Ovary (tissue), 9 donors: ENCODE results near the gene TM4SF1. TPM values are rescaled to one million over a fixed set of nuclear protein-coding genes. Genes with fewer than 3 reads are reported as not detected.
A peak's percentile ranks its signal among the peaks of the same experiment; 100 is the strongest.

Source experiments
- DNase-seq, 5 donors: peaks; one replicate each; pipeline ENCODE4 v3.0.0-alpha.2; 2019 to 2020
- H3K27ac ChIP-seq, 2 donors: fragments of 200-600 bp; one replicate each; pipeline versions ENCODE4 v1.5.1 to v1.8.0; 2019 to 2022
- H3K27me3 ChIP-seq: fragments of 200-600 bp; one replicate; pipeline ENCODE4 v1.8.0; 2022
- H3K36me3 ChIP-seq: fragments of 200-600 bp; sonication (generic); one replicate; pipeline ENCODE4 v1.5.1; 2019
- H3K4me1 ChIP-seq: one replicate; pipeline ENCODE4 v1.8.1; 2013; ENCODE audit warnings: mild to moderate bottlenecking, moderate library complexity; ENCODE audit not compliant: insufficient read depth
- H3K4me3 ChIP-seq: fragments of 200-600 bp; sonication (generic); one replicate; pipeline ENCODE4 v1.5.1; 2017
- H3K9me3 ChIP-seq, 2 donors: fragments of 200-600 bp in 1 of 2; sonication (generic) in 1 of 2; one replicate each; pipeline versions ENCODE4 v1.5.1 to v1.8.1; 2013 to 2019; ENCODE audit warnings: mild to moderate bottlenecking in 1 of 2, moderate library complexity in 1 of 2
- CTCF ChIP-seq, 3 donors: fragments of 450-650 bp in 2 of 3; fragments of 200-600 bp in 1 of 3; IDR thresholded peaks; one replicate each; pipeline versions ENCODE4 v1.5.1 to v1.8.0; 2016 to 2022; ENCODE audit warnings: antibody characterized with exemption in 3 of 3, mild to moderate bottlenecking in 1 of 3
- EP300 ChIP-seq: sonication (generic); formaldehyde crosslinking; IDR thresholded peaks from one replicate; pipeline ENCODE4 v1.6.1; 2017; ENCODE audit warnings: antibody characterized with exemption
- POLR2A ChIP-seq: fragments of 450-650 bp; IDR thresholded peaks from one replicate; pipeline ENCODE4 v1.6.1; 2017; ENCODE audit warnings: antibody characterized with exemption, mild to moderate bottlenecking, moderate library complexity
- WGBS, 3 donors: extraction: QIAGEN DNeasy Blood & Tissue Kit in 1 of 3; methylation state at CpG; one replicate each; pipeline versions ENCODE4 v1.1.5 to v1.1.7; 2013 to 2017; 5-methylcytosine and 5-hydroxymethylcytosine counted together
- intact Hi-C, 4 donors: fragments of 100-400 bp; cut with DNase I; formaldehyde crosslinking; loops; one replicate each; pipeline versions ENCODE4 v1.11.0 to v1.15.1; 2022 to 2023
- polyA plus RNA-seq, 2 donors: library from polyadenylated mRNA; stranded (reverse); fragments of 200-250 nt in 1 of 2; fragments of 350-450 nt in 1 of 2; fragmentation: Illumina TruSeq in 1 of 2; extraction: RNeasy Lipid Tissue Mini Kit (QIAGEN cat#74804) in 1 of 2; gene quantifications; one replicate each; pipeline ENCODE4 v1.2.3, GENCODE V29; 2013 to 2014
- total RNA-seq, 7 donors: library from RNA; depleted of rRNA in 2 of 7; stranded (reverse); fragments of >200 nt in 2 of 7; fragmentation: NEBNext Ultra II Directional in 3 of 7; extraction: Animal tissue kit (Norgen Biotek cat#: 25700) in 3 of 7; gene quantifications; one replicate each; pipeline versions ENCODE4 v1.1.0 to v1.2.4, GENCODE V29; 2016 to 2023
- donor health status: DM: no; HTN: no; CAD: no; lungs with moderate emphysema.
- donor health status: DM: no; HTN: no; CAD: no.
- donor health status: Bipolar disorder and iron deficiency.
- donor health status: DM: yes; HTN: yes; CAD: no.
- donor health status: DM: no; HTN: no; CAD: no.
- donor health status: DM: yes; HTN: yes; CAD: no.

Gene TM4SF1
- total and polyA plus RNA-seq, 9 donors = 35.6 to 207 (median 61.0) TPM

DNA sequence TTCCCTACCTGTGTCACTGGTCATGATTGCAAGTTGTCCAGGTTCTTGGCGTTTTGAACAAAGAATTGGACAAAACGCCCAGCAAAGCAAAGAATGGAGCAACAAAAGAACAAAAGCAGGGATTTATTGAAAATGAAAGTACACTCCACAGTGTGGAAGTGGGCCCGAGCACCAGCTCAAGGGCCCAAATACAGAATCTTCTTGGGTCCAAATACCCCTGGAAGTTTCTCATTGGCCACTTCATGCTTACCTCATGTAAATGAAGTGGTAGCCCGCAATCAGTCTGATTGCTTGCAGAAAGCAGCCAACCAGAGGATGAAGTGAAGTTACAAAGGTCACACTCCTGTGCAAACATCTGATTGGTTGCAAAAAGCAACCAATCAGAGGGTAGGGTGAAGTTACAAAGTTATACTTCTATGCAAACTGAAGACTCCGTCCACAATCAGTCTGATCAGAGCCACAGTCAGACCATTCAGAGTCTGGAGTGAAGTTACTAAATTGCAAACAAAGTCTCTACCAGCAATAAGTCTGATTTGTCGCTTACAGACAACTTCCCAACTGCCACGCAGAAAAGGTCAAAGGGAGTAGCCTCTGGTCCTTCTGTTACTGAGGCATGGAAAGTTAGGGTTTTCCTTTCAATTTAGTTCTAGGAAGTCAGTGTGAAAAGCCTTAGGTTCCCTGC is 8.3 kb upstream of the TM4SF1 start:
- WGBS, 3 donors = 90 to 94% (median 92%) methylated on average over 7 of the region's 7 CpGs
- H3K4me1 ChIP-seq = no peaks in the 10 kb centered on the region
- peak overlapping the region in 1 of 2 donors; percentile 61 for H3K27ac ChIP-seq
- H3K9me3 ChIP-seq = no peaks in the 10 kb centered on the region
- no peaks in the 10 kb centered on the region for H3K27me3 ChIP-seq
- TF ChIP-seq EP300 (no peak), POLR2A (no peak), CTCF (IDR thresholded peaks at IDR 0.05) (no peak)
- no peak overlapping the region for H3K4me3 ChIP-seq
- intact Hi-C loops = no loop called here
- H3K36me3 ChIP-seq = no peaks in the 10 kb centered on the region
- DNase-seq = no peak

GRCh38 chr3:149384911-149385321 is 7.5 kb upstream of the TM4SF1 start:
- intact Hi-C loops = no loop called here
- H3K9me3 ChIP-seq = no peaks in the 10 kb centered on the region
- WGBS, 3 donors = 70 to 79% (median 75%) methylated on average over 6 of the region's 6 CpGs

GRCh38 chr3:149384167-149384566 is 6.7 kb upstream of the TM4SF1 start:
- Histone ChIP-seq H3K27ac (no peak overlapping the region), H3K4me3 (no peak overlapping the region), H3K36me3 (no peaks in the 10 kb centered on the region), H3K27me3 (no peaks in the 10 kb centered on the region), H3K9me3 (no peaks in the 10 kb centered on the region), H3K4me1 (no peaks in the 10 kb centered on the region)
- intact Hi-C loops = no loop called here
- DNase-seq = no peak
- TF ChIP-seq EP300 = no peak
- TF ChIP-seq CTCF (IDR thresholded peaks at IDR 0.05) = no peak
- no peak for TF ChIP-seq POLR2A

More at GRCh38 chr3:149384911-149385321, 7.5 kb upstream of the TM4SF1 start:
- H3K36me3 ChIP-seq = no peaks in the 10 kb centered on the region
- no peaks in the 10 kb centered on the region for H3K27me3 ChIP-seq
- no peak overlapping the region for H3K4me3 ChIP-seq
- H3K27ac ChIP-seq = no peak overlapping the region
- TF ChIP-seq POLR2A = no peak
- peak in 1 of 5 donors; percentile 18 for DNase-seq
- no peaks in the 10 kb centered on the region for H3K4me1 ChIP-seq

DNA sequence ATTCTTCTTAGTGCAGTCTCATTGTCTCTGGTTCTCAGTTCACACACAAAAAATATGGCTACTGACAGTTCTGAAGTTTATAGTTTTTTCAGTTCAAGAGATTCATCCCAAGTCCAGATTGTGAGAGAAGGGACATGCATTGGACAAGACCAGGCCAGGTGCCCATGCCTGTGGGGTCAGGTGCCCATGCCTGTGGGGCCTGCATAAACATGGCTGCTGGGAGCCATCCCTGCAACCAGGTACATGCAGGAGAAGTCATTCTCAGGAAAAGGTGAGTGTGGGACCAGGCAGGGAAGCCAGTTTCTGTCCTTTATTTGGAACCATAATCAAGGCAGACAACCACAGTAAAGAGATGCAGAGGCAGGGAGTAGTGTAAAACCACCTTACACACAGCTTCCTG is 6.3 kb upstream of the TM4SF1 start:
- Histone ChIP-seq H3K9me3 (no peaks in the 10 kb centered on the region), H3K4me1 (no peaks in the 10 kb centered on the region), H3K27ac (no peak overlapping the region), H3K4me3 (no peak overlapping the region), H3K27me3 (no peaks in the 10 kb centered on the region), H3K36me3 (no peaks in the 10 kb centered on the region)
- DNase-seq = no peak
- TF ChIP-seq POLR2A (no peak), EP300 (no peak), CTCF (IDR thresholded peaks at IDR 0.05) (no peak)
- intact Hi-C loops = no loop called here

- TF ChIP-seq EP300 (no peak), CTCF (IDR thresholded peaks at IDR 0.05) (no peak), POLR2A (no peak)
- H3K4me3 ChIP-seq = no peak overlapping the region
- H3K9me3 ChIP-seq = no peaks in the 10 kb centered on the region
- H3K27me3 ChIP-seq = no peaks in the 10 kb centered on the region
- DNase-seq = no peak
- WGBS, 3 donors = 87 to 91% (median 91%) methylated on average over 6 of the region's 6 CpGs
- no peaks in the 10 kb centered on the region for H3K36me3 ChIP-seq
- intact Hi-C loops = no loop called here
- peaks cover 1% of the 10 kb centered on the region for H3K4me1 ChIP-seq
- H3K27ac ChIP-seq = no peak overlapping the region
Observed at GRCh38 chr3:149382518-149382917, 5.1 kb upstream of the TM4SF1 start.
